Ectodermal cell (in vitro differentiated cells): ENCODE results near the gene AP1B1. TPM values are rescaled to one million over a fixed set of nuclear protein-coding genes. Genes with fewer than 3 reads are reported as not detected.
"Not testable (repeated sequence)": the region's sequence is repeated elsewhere in the genome, so short reads cannot be mapped to it uniquely, and the experiment has no call there.

ENCODE experiments used
- H3K27ac ChIP-seq: 2 replicates; pipeline ENCODE4 v1.7.0; 2013; ENCODE audit warnings: mild to moderate bottlenecking, low read depth, low read length; ENCODE audit not compliant: insufficient read depth, poor library complexity, severe bottlenecking
- H3K27me3 ChIP-seq: 2 replicates; pipeline ENCODE4 v1.7.0; 2013; ENCODE audit warnings: mild to moderate bottlenecking, low read length; ENCODE audit not compliant: insufficient read depth, control insufficient read depth, poor library complexity, severe bottlenecking
- H3K36me3 ChIP-seq: one replicate; pipeline ENCODE4 v1.7.0; 2013; ENCODE audit warnings: low read length; ENCODE audit not compliant: control insufficient read depth, insufficient read depth
- H3K4me1 ChIP-seq: one replicate; pipeline ENCODE4 v1.7.0; 2013; ENCODE audit warnings: low read length; ENCODE audit not compliant: control insufficient read depth, insufficient read depth
- H3K4me3 ChIP-seq: 2 replicates; pipeline ENCODE4 v1.7.0; 2013; ENCODE audit warnings: low read depth, low read length, control low read depth; ENCODE audit not compliant: insufficient read depth
- H3K9me3 ChIP-seq: 2 replicates; pipeline ENCODE4 v1.7.0; 2013; ENCODE audit warnings: mild to moderate bottlenecking, low read length, moderate library complexity; ENCODE audit not compliant: control insufficient read depth
- WGBS, 2 experiments: methylation state at CpG; one replicate each; pipeline ENCODE4 v1.1.7; 2013; ENCODE audit warnings: missing lambda C conversion rate in 2 of 2; 5-methylcytosine and 5-hydroxymethylcytosine counted together
- polyA plus RNA-seq, 4 experiments: library from polyadenylated mRNA; stranded (reverse); fragments of 50-300 nt; gene quantifications; one replicate each; pipeline ENCODE4 v1.2.3, GENCODE V29; 2013

Gene AP1B1
- polyA plus RNA-seq (2013, experiment 1 of 4) = 74.3 TPM
- polyA plus RNA-seq (2013, experiment 2 of 4) = 73.9 TPM
- polyA plus RNA-seq (2013, experiment 3 of 4) = 48.6 TPM
- polyA plus RNA-seq (2013, experiment 4 of 4) = 53.1 TPM

- no peak within 1 kb of the TSS for H3K27ac ChIP-seq
- 1 to 2% methylated on average over 68 of the region's 68 CpGs for WGBS, 2 experiments
Observed at GRCh38 chr22:29387921-29388758, at the start of gene AP1B1. Gene AP1B1 (minus strand): TSS chr22:29388570. CDS start chr22:29367243, 21,327 bp downstream.

GRCh38 chr22:29435236-29436136 lies 47.1 kb upstream of the AP1B1 start:
- Histone ChIP-seq H3K27me3 (no peaks in the 10 kb centered on the region), H3K4me3 (no peak overlapping the region), H3K36me3 (no peaks in the 10 kb centered on the region), H3K9me3 (no peaks in the 10 kb centered on the region), H3K4me1 (no peaks in the 10 kb centered on the region), H3K27ac (no peak overlapping the region)
- WGBS, 2 experiments = 87 to 91% methylated on average over 4 to 5 of the region's 5 CpGs

More at GRCh38 chr22:29387921-29388758, at the start of gene AP1B1:
- Histone ChIP-seq H3K36me3 (no peaks in the 10 kb centered on the region), H3K4me1 (no peaks in the 10 kb centered on the region), H3K9me3 (no peaks in the 10 kb centered on the region), H3K27me3 (no peaks in the 10 kb centered on the region), H3K4me3 (peak within 1 kb of the TSS; percentile 87)

- H3K4me3 ChIP-seq = no peak overlapping the region
- no peaks in the 10 kb centered on the region for H3K4me1 ChIP-seq
- H3K9me3 ChIP-seq = no peaks in the 10 kb centered on the region
- WGBS, 2 experiments = 95 to 96% methylated on average over 7 of the region's 7 CpGs
- no peaks in the 10 kb centered on the region for H3K27me3 ChIP-seq
- no peak overlapping the region for H3K27ac ChIP-seq
- H3K36me3 ChIP-seq = no peaks in the 10 kb centered on the region
Observed at GRCh38 chr22:29434288-29434687, 45.9 kb upstream of the AP1B1 start.

GRCh38 chr22:29433856-29434255 lies 45.5 kb upstream of the AP1B1 start:
- no peaks in the 10 kb centered on the region for H3K36me3 ChIP-seq
- H3K27ac ChIP-seq = no peak overlapping the region
- H3K4me1 ChIP-seq = no peaks in the 10 kb centered on the region
- H3K9me3 ChIP-seq = no peaks in the 10 kb centered on the region
- H3K27me3 ChIP-seq = no peaks in the 10 kb centered on the region
- WGBS, 2 experiments = 90 to 100% methylated on average over 1 to 3 of the region's 3 CpGs
- no peak overlapping the region for H3K4me3 ChIP-seq

- H3K27ac ChIP-seq = no peak overlapping the region
- no peaks in the 10 kb centered on the region for H3K27me3 ChIP-seq
- no peaks in the 10 kb centered on the region for H3K4me1 ChIP-seq
- H3K4me3 ChIP-seq = no peak overlapping the region
- 34 to 36% methylated on average over 5 of the region's 5 CpGs for WGBS, 2 experiments
- no peaks in the 10 kb centered on the region for H3K36me3 ChIP-seq
- H3K9me3 ChIP-seq = no peaks in the 10 kb centered on the region
Observed at GRCh38 chr22:29431986-29432385, 43.6 kb upstream of the AP1B1 start.

GRCh38 chr22:29427176-29427760 lies 38.9 kb upstream of the AP1B1 start:
- Histone ChIP-seq H3K36me3 (no peaks in the 10 kb centered on the region), H3K27me3 (no peaks in the 10 kb centered on the region), H3K27ac (no peak overlapping the region), H3K9me3 (no peaks in the 10 kb centered on the region), H3K4me3 (no peak overlapping the region), H3K4me1 (no peaks in the 10 kb centered on the region)
- WGBS, 2 experiments = 93 to 94% methylated on average over 2 of the region's 2 CpGs

GRCh38 chr22:29426476-29426875 lies 38.1 kb upstream of the AP1B1 start:
- H3K4me1 ChIP-seq = no peaks in the 10 kb centered on the region
- H3K4me3 ChIP-seq = no peak overlapping the region
- H3K9me3 ChIP-seq = no peaks in the 10 kb centered on the region
- no peaks in the 10 kb centered on the region for H3K36me3 ChIP-seq
- H3K27me3 ChIP-seq = no peaks in the 10 kb centered on the region
- H3K27ac ChIP-seq = no peak overlapping the region
- WGBS, 2 experiments = 96% methylated on average over 7 of the region's 7 CpGs

- WGBS, 2 experiments = 68 to 71% methylated on average over 4 of the region's 5 CpGs
Observed at GRCh38 chr22:29418704-29419103, 30.3 kb upstream of the AP1B1 start.

GRCh38 chr22:29414951-29415591 lies 26.7 kb upstream of the AP1B1 start:
- H3K27me3 ChIP-seq, H3K4me1 ChIP-seq, H3K4me3 ChIP-seq, H3K27ac ChIP-seq, H3K36me3 ChIP-seq, H3K9me3 ChIP-seq: not testable (repeated sequence)
- WGBS, 2 experiments = 75 to 77% methylated on average over 23 of the region's 23 CpGs

More at GRCh38 chr22:29418704-29419103, 30.3 kb upstream of the AP1B1 start:
- H3K27me3 ChIP-seq, H3K36me3 ChIP-seq, H3K4me3 ChIP-seq, H3K4me1 ChIP-seq, H3K27ac ChIP-seq, H3K9me3 ChIP-seq: not testable (repeated sequence)
